ENCODE measurements around the gene SORL1.

- TF ChIP-seq POLR2A (IDR thresholded peaks at IDR 0.05) (no peak), CTCF (IDR thresholded peaks at IDR 0.05) (no peak), POLR2AphosphoS5 (IDR thresholded peaks at IDR 0.05; ENCODE audit: insufficient read depth in 1 of 2, low read depth in 1 of 2) (no peak)
Observed at GRCh38 chr11:121478226-121478894, 26.2 kb downstream of the SORL1 start.
